COLO829 (cell line): ENCODE measurements around the gene CLNK.
"Not testable (repeated sequence)": the region's sequence is repeated elsewhere in the genome, so short reads cannot be mapped to it uniquely, and the experiment has no call there.

Experiments used
- DNase-seq: peaks from one replicate; pipeline ENCODE4 v3.0.0; 2012; ENCODE audit warnings: low spot score

CLNK gene

GRCh38 chr4:10577508-10578426 is 106.8 kb downstream of the CLNK start:
- no peak for DNase-seq

DNA sequence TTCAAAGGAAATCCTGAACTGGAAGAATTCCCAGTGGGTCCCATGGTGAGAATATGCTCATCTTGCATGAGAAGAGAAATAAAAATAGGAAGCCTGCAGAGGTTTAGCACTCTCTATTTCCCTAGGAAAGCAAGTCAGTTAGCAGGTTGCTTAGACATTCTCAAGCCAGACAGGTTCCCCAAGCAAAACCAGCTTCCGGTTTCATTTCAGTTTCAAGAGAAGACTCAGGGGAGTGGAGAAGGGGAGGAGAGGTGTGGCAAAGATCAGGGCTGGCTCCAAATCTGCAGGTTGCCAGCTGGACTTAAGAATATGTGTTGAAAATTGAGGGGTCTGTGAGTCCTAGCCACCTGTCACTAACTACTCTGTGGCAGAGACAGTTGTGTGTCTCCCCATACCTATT is 107.5 kb downstream of the CLNK start:
- no peak for DNase-seq

- peak; percentile 79 for DNase-seq
Measured at GRCh38 chr4:10576236-10576635, 108.3 kb downstream of the CLNK start.

GRCh38 chr4:10575414-10575813 is 109.2 kb downstream of the CLNK start:
- DNase-seq = no peak

- DNase-seq = not testable (repeated sequence)
Measured at GRCh38 chr4:10574553-10574952, 110.0 kb downstream of the CLNK start.

GRCh38 chr4:10571909-10572308 is 112.7 kb downstream of the CLNK start:
- no peak for DNase-seq

DNA sequence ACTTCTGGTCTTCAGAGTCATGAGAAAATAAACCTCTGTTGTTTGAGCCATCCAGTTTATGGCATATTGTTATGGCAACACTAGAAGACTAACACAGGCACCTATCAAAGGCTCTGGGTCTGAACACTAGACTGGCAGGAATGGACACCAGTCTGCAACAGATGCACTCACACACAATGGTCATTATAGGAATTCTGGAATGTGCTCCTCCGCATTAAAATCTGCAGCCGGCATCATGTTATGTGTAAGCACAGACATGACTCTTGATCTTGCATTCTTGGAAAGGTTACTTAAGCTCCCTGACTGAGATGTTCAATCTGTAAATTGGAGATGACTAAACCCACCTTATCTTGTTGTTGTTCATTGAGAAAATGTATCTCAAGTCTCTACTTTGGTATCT is 115.1 kb downstream of the CLNK start:
- DNase-seq = no peak

DNA sequence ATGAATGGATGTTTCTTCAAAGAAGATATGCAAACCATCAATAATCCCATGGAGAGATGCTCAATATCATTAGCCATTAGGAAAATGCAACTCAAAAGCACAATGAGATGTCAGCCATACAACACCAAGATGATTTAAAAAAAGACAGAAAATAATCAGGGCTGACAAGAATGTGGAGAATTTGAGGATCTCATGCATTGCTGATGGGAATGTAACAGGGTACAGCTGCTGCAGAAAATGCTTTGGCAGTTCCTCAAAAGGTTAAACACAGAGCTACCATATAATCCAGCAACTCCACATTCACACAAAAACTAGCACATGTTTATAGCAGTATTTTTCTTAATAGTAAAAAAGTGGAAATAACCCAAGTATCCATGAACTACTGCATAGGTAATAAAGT is 116.8 kb downstream of the CLNK start:
- no peak for DNase-seq

DNA sequence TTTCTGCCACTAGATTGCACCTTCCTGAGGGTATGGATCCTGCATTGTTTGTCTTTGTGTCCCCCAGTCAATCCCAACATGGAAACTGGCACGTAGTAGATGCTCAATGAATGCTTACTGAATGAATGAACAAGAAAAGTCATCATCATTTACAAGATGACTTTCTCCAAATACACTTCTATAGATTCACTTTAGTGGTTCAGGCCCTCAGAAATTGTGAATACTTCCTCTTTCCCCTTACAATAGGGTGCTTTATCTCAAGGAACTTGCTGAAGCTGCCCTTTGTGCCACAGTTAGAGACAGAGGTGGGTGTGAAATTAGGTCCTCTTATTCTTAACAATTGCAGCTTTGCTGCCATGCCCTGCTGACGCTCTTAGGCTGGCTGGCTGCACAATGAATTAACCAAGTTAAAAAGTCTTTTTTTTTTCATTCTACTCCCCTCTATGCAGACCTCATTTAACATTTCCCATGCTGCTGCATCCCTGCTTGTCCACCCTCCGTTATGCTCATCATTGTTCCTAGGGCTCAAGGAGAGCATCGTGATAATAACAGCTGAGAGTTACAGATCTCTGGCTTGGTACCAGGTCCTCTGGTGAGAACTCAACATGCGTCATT is 119.3 kb downstream of the CLNK start:
- peak; percentile 74 for DNase-seq

GRCh38 chr4:10554694-10555093 is 129.9 kb downstream of the CLNK start:
- DNase-seq = peak; percentile 54

DNA sequence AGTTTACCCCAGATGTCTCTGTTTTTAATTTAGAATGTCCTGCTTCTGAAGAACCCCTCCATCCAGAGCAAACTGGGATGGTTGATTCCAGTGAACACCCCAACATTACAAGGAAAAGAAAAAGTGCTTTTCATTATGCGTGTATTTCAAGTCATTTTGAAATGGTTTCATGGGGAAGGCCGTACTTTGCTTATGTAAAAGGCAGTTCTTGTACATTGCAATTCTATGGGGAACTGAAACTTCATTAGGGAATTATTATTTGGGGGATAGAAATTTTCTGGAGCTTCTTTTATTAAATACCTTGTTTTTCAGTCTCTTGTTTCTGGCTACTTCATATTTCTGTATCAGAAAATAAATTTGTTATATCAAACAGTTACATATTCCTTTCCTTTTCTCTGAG is 130.4 kb downstream of the CLNK start:
- DNase-seq = no peak

DNA sequence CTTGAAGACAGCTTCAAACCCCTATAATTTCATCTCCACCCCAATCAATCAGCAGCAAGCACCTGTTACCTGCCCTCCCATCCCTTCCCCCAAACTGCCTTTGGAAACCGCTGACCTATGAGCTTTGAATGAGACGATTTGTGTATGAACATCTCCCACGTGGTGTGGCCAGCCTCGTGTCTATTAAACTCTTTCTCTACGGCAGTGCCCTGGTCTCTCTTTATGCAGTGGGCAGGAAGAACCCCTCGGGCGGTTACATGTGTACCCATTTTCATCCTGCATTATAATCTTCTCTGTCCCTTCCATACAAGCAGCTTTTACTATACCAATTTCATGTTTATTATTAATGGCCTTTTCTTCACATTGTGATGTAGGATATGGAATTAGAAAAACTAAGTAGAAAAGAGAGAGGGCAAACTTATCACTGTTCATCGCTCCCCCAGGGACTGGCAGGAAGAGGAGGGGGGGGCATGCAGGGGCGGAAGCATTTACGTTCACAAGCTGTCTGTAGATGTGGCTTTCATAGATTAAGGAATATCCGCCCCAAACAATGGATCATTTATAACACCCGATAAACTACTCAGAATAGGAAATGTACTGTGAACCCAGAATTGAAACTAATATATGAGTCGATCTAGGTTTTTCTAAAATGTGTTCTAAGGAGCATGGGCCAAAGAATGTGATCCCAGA is 131.8 kb downstream of the CLNK start:
- DNase-seq = peak; percentile 45

DNA sequence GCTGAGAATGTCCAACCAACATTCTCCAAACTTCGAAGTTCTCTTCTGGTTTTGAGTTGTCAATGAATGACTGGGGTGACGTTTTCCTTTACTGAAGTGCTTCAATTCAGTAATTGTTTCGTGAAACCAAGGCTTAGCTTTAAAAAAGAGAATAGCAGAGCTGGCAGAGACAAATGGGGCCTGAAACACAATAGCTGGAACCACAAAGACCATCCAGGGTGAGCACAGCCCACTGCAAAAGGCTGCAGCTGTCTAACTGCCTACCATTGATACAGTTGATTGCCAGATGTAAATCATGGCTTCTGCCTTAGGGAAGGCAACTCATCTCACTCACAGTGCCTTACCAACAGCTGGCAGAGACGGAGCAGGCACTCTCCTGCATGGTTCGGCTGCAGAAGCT is 148.7 kb downstream of the CLNK start:
- no peak for DNase-seq

DNA sequence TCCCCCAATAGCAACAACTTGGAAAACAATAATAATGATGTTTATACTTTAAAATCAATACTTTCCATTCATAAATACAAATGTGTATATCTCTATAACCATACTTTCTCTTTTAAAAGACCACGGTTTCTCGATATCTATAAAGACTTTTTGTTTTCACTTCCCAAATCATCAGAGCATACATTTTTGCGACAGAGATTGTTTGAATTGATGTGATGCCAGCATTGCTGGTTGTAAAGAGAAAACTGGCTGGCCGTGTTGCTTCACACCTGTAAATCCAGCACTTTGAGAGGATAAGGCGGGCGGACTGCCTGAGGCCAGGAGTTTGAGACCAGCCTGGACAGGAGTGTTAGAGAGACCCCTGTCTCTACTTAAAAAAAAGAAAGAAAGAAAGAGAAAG is 149.7 kb downstream of the CLNK start:
- no peak for DNase-seq

- no peak for DNase-seq
Measured at GRCh38 chr4:10532155-10532554, 152.4 kb downstream of the CLNK start.

DNA sequence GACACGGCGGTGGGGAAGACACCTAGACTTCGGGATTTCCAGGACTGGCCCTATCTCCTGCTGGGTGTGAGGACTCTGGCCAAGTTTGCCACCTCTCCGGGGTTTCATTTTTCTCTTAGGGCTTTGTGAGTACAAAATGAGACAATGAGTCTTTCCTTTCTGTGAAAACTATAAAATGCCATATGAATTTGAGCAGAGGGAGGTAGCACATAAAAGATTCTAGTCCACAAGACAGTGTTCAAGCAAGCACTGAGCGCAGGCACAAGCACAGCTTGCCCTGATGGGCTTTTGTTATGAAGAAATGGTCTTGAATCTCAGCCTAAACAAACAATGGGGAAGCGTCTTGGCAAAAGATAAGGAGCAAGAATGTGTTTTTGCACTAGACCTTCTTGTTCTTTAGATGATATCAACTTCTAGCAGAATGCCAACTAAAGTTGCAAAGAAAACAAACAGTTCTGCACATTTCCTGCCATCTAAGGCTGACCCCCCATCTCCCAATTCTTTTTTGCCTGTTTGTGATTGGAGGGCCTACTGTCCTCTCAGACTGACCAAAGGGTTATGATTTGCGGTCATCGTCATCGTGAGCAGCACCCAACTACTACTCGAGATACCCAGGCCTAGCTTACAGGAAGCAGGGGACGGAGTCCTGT is 154.3 kb downstream of the CLNK start:
- DNase-seq = no peak

GRCh38 chr4:10529291-10530136 is 155.1 kb downstream of the CLNK start:
- DNase-seq = peak; percentile 50

DNA sequence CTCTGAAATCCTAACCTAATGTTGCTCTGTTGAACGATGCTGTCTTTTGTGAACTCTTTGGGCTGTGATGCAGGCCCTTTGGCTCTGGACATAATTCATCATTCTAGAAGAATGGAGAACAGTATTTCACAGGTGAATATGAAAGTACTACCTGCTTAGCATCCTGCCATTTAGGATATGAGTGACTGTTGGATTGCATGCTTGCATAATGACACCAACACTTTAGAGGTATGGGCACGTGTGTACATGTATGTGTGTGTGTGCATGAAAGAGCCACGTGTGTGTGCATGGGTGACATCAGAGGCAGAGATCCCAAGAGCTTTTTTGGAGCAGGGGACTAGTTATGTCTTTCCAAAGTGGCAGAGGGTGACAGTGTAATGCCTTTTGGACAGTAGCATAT is 157.1 kb downstream of the CLNK start:
- DNase-seq = no peak

GRCh38 chr4:10526429-10527222 is 157.9 kb downstream of the CLNK start:
- no peak for DNase-seq

GRCh38 chr4:10524196-10524833 is 160.3 kb downstream of the CLNK start:
- DNase-seq = no peak
